GM19468 (cell line): ENCODE measurements around the gene ATP5PD.
"Not testable (repeated sequence)": the region's sequence is repeated elsewhere in the genome, so short reads cannot be mapped to it uniquely, and the experiment has no call there.

ENCODE experiments used
- ATAC-seq: cut with Tn5 transposase; IDR thresholded peaks from one replicate; pipeline ENCODE4 v1.9.1; 2021; ENCODE audit warnings: mild to moderate bottlenecking, moderate library complexity, moderate number of reproducible peaks; ENCODE audit not compliant: unreplicated experiment; ENCODE audit errors: extremely low read depth

Gene ATP5PD

GRCh38 chr17:75059369-75060345 is 12.9 kb upstream of the ATP5PD start:
- ATAC-seq, result no peak

GRCh38 chr17:75051941-75052340 is 5.2 kb upstream of the ATP5PD start:
- ATAC-seq, result no peak

- no peak for ATAC-seq
These were observed 2.9 kb upstream of the ATP5PD start for GRCh38 chr17:75049706-75050105.

DNA sequence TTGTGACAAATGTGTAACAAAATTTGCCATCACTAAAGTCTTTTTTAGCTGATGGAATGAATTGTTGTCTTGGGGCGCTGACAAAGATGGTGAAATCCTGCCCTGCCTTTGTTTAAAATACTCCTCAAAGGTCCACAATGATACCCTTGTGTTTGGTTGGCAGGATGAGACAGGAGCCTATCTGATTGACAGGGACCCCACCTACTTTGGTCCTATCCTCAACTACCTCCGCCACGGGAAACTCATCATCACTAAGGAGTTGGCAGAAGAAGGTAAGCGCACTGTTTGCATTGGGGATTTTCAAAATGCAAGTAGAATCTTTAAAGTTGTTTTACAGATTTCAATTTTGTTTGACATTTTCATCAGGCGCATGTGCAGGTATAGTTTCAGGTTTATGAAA is 2.3 kb upstream of the ATP5PD start:
- no peak for ATAC-seq

GRCh38 chr17:75048249-75048878 is 1.6 kb upstream of the ATP5PD start:
- ATAC-seq, result no peak

- no peak for ATAC-seq
These were observed 779 bp upstream of the ATP5PD start for GRCh38 chr17:75047398-75048098.

- ATAC-seq, result not testable (repeated sequence)
These were observed 793 bp downstream of the ATP5PD start for GRCh38 chr17:75045946-75046406.

DNA sequence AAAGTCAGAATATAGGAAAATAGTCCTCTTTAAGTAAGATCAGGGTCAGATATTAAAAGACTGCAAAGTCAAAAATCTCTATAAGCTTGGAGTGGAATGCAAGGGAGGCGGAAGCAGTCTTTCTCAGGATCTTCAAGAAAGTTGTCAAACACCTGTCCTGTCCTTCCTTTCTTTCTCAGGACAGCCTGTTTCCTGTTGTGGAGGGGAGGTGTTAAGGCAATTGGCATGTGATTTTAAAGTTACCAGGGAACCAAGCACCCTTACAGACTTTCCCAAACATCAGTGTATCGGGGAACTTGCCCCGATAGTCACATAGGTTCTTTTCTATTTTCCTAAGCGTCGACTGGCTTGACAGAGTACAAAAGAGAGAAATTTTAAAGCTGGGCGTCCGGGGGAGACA is 2.1 kb downstream of the ATP5PD start:
- no peak for ATAC-seq

DNA sequence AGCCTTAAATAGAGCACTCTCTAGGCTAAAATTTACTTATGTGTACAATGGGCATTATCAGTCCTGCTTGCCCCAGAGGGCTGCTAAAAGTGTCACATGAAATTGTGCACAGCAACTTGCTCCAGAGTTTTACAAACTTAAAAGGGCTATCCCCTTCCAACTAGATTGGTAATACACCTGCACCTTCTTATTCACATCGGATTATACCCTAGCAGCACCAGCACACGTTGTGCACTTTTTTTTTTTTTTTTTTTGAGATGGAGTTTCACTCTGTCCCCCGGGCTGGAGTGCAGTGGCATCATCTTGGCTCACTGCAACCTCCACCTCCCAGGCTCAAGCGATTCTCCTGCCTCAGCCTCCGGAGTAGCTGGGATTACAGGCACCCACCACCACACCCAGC is 3.0 kb downstream of the ATP5PD start:
- ATAC-seq, result not testable (repeated sequence)

DNA sequence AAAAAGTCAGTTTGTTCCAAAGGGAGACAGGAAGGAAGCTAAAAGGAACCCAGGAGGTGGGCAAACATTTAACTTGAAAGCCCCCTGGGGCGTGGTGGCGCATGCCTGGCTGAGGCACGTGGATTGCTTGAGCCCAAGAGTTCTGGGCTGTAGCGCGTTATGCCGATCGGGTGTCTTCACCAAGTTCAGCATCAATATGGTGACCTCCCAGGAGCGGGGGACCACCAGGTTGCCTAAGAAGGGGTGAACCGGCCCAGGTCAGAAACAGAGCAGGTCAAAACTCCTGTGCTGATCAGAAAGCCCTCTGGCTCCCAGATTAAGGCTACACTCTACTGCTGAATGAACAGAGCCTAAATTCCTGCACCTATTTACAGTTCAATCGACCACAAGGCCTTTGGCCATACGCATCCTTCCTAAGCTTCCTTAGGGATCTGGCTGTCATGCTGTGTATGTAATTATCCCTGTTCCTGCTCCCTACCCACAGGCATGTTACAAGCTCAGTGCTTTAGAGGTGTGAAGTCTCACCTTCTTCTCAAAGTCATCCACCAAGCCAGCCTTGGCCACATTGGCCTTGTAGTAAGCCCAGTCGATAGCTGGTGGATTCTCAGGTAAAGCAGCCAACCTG is 5.0 kb downstream of the ATP5PD start:
- no peak for ATAC-seq

DNA sequence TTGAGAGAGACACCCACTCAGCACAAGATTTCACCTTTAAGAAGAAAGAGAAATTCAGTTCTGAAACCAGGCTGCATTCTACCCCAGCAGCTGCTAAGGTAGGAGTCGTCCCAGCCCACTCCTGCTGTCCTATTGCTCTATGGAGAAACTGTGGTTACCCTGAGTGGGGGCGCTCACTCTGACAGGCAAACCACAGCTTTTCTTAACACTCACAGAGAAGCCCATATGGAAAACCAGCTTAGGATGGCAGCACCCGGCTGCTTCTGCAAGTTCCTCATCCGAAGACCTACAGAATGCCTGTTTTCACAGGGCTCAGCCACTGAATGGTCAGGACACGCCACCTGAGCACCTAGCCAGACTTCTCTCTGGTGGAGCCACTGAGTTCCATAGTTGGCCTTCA is 7.5 kb downstream of the ATP5PD start:
- ATAC-seq, result no peak

DNA sequence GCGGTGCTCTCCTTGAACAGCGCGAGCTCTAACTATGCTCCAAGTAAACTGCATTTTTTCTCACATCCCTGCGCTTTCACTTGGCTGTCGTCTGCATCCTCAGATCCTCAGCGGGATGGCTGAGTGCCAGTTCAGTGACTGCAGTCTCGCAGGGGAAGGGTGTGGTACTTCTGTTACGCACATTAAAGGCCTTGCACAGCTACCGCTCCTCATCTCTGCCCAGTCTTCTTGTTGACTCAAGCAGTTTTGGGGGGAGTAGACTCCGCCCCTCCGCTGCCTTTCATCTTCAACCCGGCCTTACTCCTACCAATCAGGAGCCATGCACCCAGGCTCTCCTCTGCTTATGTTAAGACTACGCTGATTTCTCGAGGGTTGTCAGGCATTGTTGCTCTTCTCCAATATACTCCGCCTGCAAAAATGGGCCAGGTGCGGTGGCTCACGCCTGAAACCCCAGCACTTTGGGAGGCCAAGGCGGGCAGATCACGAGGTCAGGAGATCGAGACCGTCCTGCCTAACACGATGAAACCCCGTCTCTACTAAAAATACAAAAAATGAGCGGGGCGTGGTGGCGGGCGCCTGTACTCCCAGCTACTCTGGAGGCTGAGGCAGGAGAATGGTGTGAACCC is 10.0 kb downstream of the ATP5PD start:
- ATAC-seq, result no peak

- ATAC-seq, result no peak
These were observed 12.4 kb downstream of the ATP5PD start for GRCh38 chr17:75034236-75034908.

- no peak for ATAC-seq
These were observed 13.2 kb downstream of the ATP5PD start for GRCh38 chr17:75033346-75034235.

GRCh38 chr17:75032720-75033280 is 14.0 kb downstream of the ATP5PD start:
- no peak for ATAC-seq

DNA sequence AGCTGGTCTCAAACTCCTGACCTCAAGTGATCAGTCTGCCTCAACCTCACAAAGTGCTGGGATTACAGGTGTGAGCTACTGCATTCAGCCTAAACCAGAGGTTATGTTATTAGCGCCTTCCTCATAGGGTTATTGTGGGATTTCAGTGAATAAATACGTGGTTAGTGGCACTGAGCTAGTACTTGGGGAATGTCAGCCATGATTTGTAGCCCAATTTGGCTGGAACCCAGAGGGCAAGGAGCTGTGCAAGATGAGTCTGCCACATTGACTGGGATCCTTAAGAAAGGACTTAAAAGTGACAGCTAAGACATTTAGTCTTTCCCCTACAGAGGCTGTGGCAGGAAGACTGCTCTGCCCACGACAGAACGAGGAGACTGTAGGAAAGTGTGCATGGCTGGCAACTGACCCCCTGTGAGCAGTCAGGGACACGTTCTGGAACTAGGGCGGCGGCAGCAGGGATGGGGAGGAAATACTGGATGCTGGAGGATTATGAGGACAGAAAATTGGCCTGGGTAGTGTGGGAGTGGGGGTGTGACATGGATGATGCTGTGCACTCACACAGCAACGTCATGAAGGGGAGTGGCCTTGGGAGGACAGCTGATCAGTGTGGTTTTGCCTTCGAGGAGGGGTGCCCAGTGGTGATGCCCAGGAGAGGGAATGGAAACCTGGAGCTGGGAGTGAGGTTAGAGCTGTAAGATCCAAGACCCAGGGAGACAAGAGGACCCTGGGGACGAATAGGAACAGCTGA is 14.6 kb downstream of the ATP5PD start:
- no peak for ATAC-seq

- ATAC-seq, result no peak
These were observed 16.6 kb downstream of the ATP5PD start for GRCh38 chr17:75030161-75030560.
